B cell (primary cell): ENCODE results near the gene GFOD2. TPM values are rescaled to one million over a fixed set of nuclear protein-coding genes. Genes with fewer than 3 reads are reported as not detected.

Experiments
- ATAC-seq: fragments of 200-7000 bp; cut with Tn5 transposase; one replicate; pipeline ENCODE4 v1.10.0; 2021; ENCODE audit warnings: low read depth, mild to moderate bottlenecking, moderate number of reproducible peaks, moderate library complexity
- CTCF ChIA-PET: fragments of 350-600 bp; sonication (Branson Sonifier 250); formaldehyde crosslinking; loops from one replicate; lab custom pipeline; 2021; ENCODE audit warnings: antibody characterized with exemption, inconsistent platforms; lab: Charles Lee
- POLR2A ChIA-PET: fragments of 350-600 bp; sonication (Branson Sonifier 250); formaldehyde crosslinking; loops from one replicate; lab custom pipeline; 2021; ENCODE audit warnings: antibody characterized with exemption; lab: Charles Lee
- DNase-seq: peaks from one replicate; pipeline ENCODE4 v3.0.0; 2013
- H2AFZ ChIP-seq: 2 replicates; pipeline ENCODE4 v1.6.1; 2012; ENCODE audit warnings: mild to moderate bottlenecking, low read depth, low read length; ENCODE audit not compliant: insufficient read depth, poor library complexity, severe bottlenecking
- H3K27ac ChIP-seq, 2 donors: 1 replicate in 1 of 2; 2 replicates in 1 of 2; pipeline ENCODE4 v1.5.1; 2012 to 2013; ENCODE audit warnings: low read length in 2 of 2, mild to moderate bottlenecking in 2 of 2, moderate library complexity in 1 of 2
- H3K27me3 ChIP-seq, 4 experiments: fragments of 200-600 bp in 1 of 4; sonication (generic) in 1 of 4; replicated peaks in 1 of 4; 1 replicate in 2 of 4; 2 replicates in 2 of 4; pipeline versions ENCODE4 v1.6.1 to v1.7.0; 2013 to 2016; ENCODE audit warnings: low read length in 3 of 4, mild to moderate bottlenecking in 2 of 4, mixed read lengths in 1 of 4, moderate library complexity in 1 of 4; ENCODE audit not compliant: insufficient read depth in 4 of 4, control insufficient read depth in 3 of 4; ENCODE audit errors: control extremely low read depth in 1 of 4
- H3K36me3 ChIP-seq, 2 experiments: replicated peaks in 1 of 2; 1 replicate in 1 of 2; 2 replicates in 1 of 2; pipeline versions ENCODE4 v1.6.1 to v1.7.1; 2013; ENCODE audit warnings: low read length in 1 of 2; ENCODE audit not compliant: insufficient read depth in 2 of 2, control insufficient read depth in 1 of 2; ENCODE audit errors: control extremely low read depth in 1 of 2, extremely low read depth in 1 of 2
- H3K4me1 ChIP-seq, 2 donors: fragments of 200-600 bp in 1 of 2; sonication (generic) in 1 of 2; 1 replicate in 1 of 2; 2 replicates in 1 of 2; pipeline versions ENCODE4 v1.5.1 to v1.6.1; 2013 to 2017; ENCODE audit warnings: low read length in 2 of 2; ENCODE audit not compliant: control insufficient read depth in 2 of 2, insufficient read depth in 2 of 2
- H3K4me2 ChIP-seq: replicated peaks from 2 replicates; pipeline ENCODE3; 2012; ENCODE audit warnings: mild to moderate bottlenecking, low read depth, low read length; ENCODE audit not compliant: poor library complexity, severe bottlenecking
- H3K4me3 ChIP-seq, 5 experiments: fragments of 200-600 bp in 1 of 5; sonication (generic) in 1 of 5; 1 replicate in 3 of 5; 2 replicates in 2 of 5; pipeline versions ENCODE4 v1.5.1 to v1.7.0; 2011 to 2016; ENCODE audit warnings: low read length in 4 of 5, mild to moderate bottlenecking in 4 of 5, low read depth in 2 of 5, control low read depth in 1 of 5, moderate library complexity in 1 of 5; ENCODE audit not compliant: insufficient read depth in 1 of 5; ENCODE audit errors: control extremely low read depth in 1 of 5, extremely low read depth in 1 of 5
- H3K79me2 ChIP-seq: fragments of 200-600 bp; sonication (generic); one replicate; pipeline ENCODE4 v1.6.0; 2016; ENCODE audit warnings: low read length; ENCODE audit not compliant: control insufficient read depth, insufficient read depth
- H3K9ac ChIP-seq: fragments of 200-600 bp; sonication (generic); 2 replicates; pipeline ENCODE4 v1.6.1; 2017; ENCODE audit warnings: mild to moderate bottlenecking, low read length, moderate library complexity
- H3K9me3 ChIP-seq, 3 donors: one replicate each; pipeline versions ENCODE4 v1.6.1 to v1.7.1; 2013; ENCODE audit warnings: low read length in 2 of 3; ENCODE audit not compliant: control insufficient read depth in 2 of 3, insufficient read depth in 1 of 3; ENCODE audit errors: control extremely low read depth in 1 of 3
- H4K20me1 ChIP-seq: 2 replicates; pipeline ENCODE4 v1.6.0; 2012; ENCODE audit warnings: mild to moderate bottlenecking, low read length; ENCODE audit not compliant: insufficient read depth, control insufficient read depth, poor library complexity, severe bottlenecking
- H3K27ac Mint-ChIP-seq: one replicate; pipeline ENCODE4 v1.8.0; 2021; ENCODE audit warnings: mixed read lengths
- H3K27me3 Mint-ChIP-seq: one replicate; pipeline ENCODE4 v1.8.0; 2021; ENCODE audit warnings: mixed read lengths
- H3K4me1 Mint-ChIP-seq: one replicate; pipeline ENCODE4 v1.8.0; 2021; ENCODE audit warnings: mixed read lengths
- H3K4me3 Mint-ChIP-seq: one replicate; pipeline ENCODE4 v1.8.0; 2021; ENCODE audit warnings: mixed read lengths
- H3K9me3 Mint-ChIP-seq: one replicate; pipeline ENCODE4 v1.8.0; 2022; ENCODE audit warnings: mixed read lengths; ENCODE audit not compliant: insufficient read depth
- CTCF ChIP-seq: fragments of 200-600 bp; IDR thresholded peaks from one replicate; pipeline ENCODE4 v1.8.0; 2022; ENCODE audit warnings: antibody characterized with exemption, mild to moderate bottlenecking
- EZH2 ChIP-seq: IDR thresholded peaks from 2 replicates; pipeline ENCODE4 v1.6.1; 2012; ENCODE audit warnings: borderline replicate concordance, low read depth, mild to moderate bottlenecking, moderate library complexity, low read length; ENCODE audit not compliant: insufficient read depth, poor library complexity, severe bottlenecking
- WGBS: methylation state at CpG from one replicate; pipeline ENCODE4 v1.1.5; 2013; ENCODE audit warnings: missing lambda C conversion rate; ENCODE audit not compliant: insufficient coverage; 5-methylcytosine and 5-hydroxymethylcytosine counted together
- intact Hi-C: fragments of 100-400 bp; cut with micrococcal nuclease; formaldehyde crosslinking; loops from one replicate; pipeline ENCODE4 v1.10.0; 2022
- polyA plus RNA-seq: library from polyadenylated mRNA; depleted of rRNA; stranded (reverse); fragments of >200 nt; gene quantifications from 2 replicates; pipeline ENCODE4 v1.2.3, GENCODE V29; 2012
- total RNA-seq, 2 donors: library from RNA; stranded (reverse); fragments of 120-200 nt in 1 of 2; gene quantifications; 1 replicate in 1 of 2; 2 replicates in 1 of 2; pipeline versions ENCODE4 v1.2.3 to v1.2.4, GENCODE V29; 2013 to 2022

The GFOD2 gene
- total and polyA plus RNA-seq, 2 donors (not counting 1 experiment from before 2014, with no cell fraction given) = 11.9 to 18.2 TPM

- Mint-ChIP-seq H3K4me1 (peaks cover 29% of the 10 kb centered on the region), H3K27me3 (no peaks in the 10 kb centered on the region), H3K27ac (no peak overlapping the region), H3K4me3 (peak overlapping the region; percentile 32), H3K9me3 (no peaks in the 10 kb centered on the region)
- CTCF ChIA-PET = interaction anchor here (2.0 to 2.3 kb wide), 2 partner anchors 12 to 110 kb away, joined by 10 read pairs; partner anchors contain the start of gene CARMIL2
- TF ChIP-seq CTCF = no peak
- TF ChIP-seq EZH2 = no peak
- DNase-seq = no peak
- Histone ChIP-seq H3K4me1 (peaks cover 14 to 23% of the 10 kb centered on the region in 2 donors), H3K79me2 (peaks cover 11% of the 10 kb centered on the region), H3K9ac (no peak overlapping the region), H4K20me1 (peaks cover 28% of the 10 kb centered on the region), H3K27me3 (no peaks in the 10 kb centered on the region), H2AFZ (no peak overlapping the region), H3K27ac (no peak overlapping the region), H3K4me3 (no peak overlapping the region), H3K4me2 (no peak overlapping the region), H3K9me3 (no peaks in the 10 kb centered on the region), H3K36me3 (peaks cover 0 to 46% of the 10 kb centered on the region in 2 experiments)
- WGBS = 96% methylated on average over 13 of the region's 16 CpGs
- intact Hi-C loops = no loop called here
- POLR2A ChIA-PET = interaction anchor here (1.6 kb wide), 1 partner anchor 9 kb away, joined by 6 read pairs; no protein-coding TSS in a partner anchor
- ATAC-seq = no peak
These were observed 62.0 kb downstream of the GFOD2 start for GRCh38 chr16:67657017-67657608.

- no peak overlapping the region for H3K4me3 Mint-ChIP-seq
- Histone ChIP-seq H3K79me2 (peaks cover 17% of the 10 kb centered on the region), H3K4me3 (no peak overlapping the region), H3K36me3 (peaks cover 0 to 52% of the 10 kb centered on the region in 2 experiments), H3K27me3 (no peaks in the 10 kb centered on the region), H3K9ac (no peak overlapping the region), H3K9me3 (no peaks in the 10 kb centered on the region), H3K4me2 (no peak overlapping the region), H3K27ac (no peak overlapping the region), H4K20me1 (peaks cover 34% of the 10 kb centered on the region), H3K4me1 (peaks cover 12 to 20% of the 10 kb centered on the region in 2 donors), H2AFZ (no peak overlapping the region)
- ATAC-seq (no peak), DNase-seq (no peak)
- H3K4me1 Mint-ChIP-seq = peaks cover 30% of the 10 kb centered on the region
- ChIA-PET CTCF (no interaction called here), POLR2A (no interaction called here)
- H3K9me3 Mint-ChIP-seq = no peaks in the 10 kb centered on the region
- TF ChIP-seq EZH2 (no peak), CTCF (no peak)
- H3K27me3 Mint-ChIP-seq = no peaks in the 10 kb centered on the region
- H3K27ac Mint-ChIP-seq = no peak overlapping the region
- 89% methylated on average over 9 of the region's 9 CpGs for WGBS
- intact Hi-C loops = no loop called here
These were observed 62.6 kb downstream of the GFOD2 start for GRCh38 chr16:67656344-67657016.
